Measurements from ENCODE around the gene INAVA.
"Not testable (repeated sequence)": the region's sequence is repeated elsewhere in the genome, so short reads cannot be mapped to it uniquely, and the experiment has no call there.

Gene INAVA

GRCh38 chr1:200959411-200959921 lies 64.8 kb downstream of the INAVA start:
- no peak overlapping the region for H3K27ac ChIP-seq
- DNase-seq (ENCODE audit: low read depth, low spot score), result no peak

- H3K27ac ChIP-seq, result no peak overlapping the region
- no peak for DNase-seq (ENCODE audit: low read depth, low spot score)
These were observed 65.7 kb downstream of the INAVA start for GRCh38 chr1:200960236-200960947.

GRCh38 chr1:200960948-200961340 lies 66.2 kb downstream of the INAVA start:
- DNase-seq (ENCODE audit: low read depth, low spot score), result no peak
- no peak overlapping the region for H3K27ac ChIP-seq

- not testable (repeated sequence) for H3K27ac ChIP-seq; DNase-seq (ENCODE audit: low read depth, low spot score)
These were observed 67.5 kb downstream of the INAVA start for GRCh38 chr1:200962151-200962550.

DNA sequence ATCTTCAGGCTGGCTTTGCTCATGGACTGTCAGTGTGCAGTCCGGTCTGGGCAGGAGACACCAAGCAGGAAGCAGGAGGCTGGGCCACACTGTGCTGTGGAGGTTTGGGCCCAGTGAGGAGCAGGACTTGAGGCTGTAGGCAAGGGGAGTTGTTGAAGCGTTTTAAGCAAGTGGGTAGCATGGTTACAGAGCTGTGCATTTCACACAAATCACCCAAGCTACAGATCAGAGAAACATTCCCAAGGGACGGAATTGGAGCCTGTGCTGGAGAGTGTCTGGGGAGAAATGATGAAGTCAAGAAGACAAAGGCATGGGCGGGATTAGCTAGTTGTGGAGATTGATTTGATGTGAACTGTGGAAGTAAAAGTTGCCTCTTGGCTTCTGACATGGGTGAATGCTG lies 67.9 kb downstream of the INAVA start:
- no peak overlapping the region for H3K27ac ChIP-seq
- no peak for DNase-seq (ENCODE audit: low read depth, low spot score)

- no peak overlapping the region for H3K27ac ChIP-seq
- no peak for DNase-seq (ENCODE audit: low read depth, low spot score)
These were observed 68.4 kb downstream of the INAVA start for GRCh38 chr1:200963076-200963475.

DNA sequence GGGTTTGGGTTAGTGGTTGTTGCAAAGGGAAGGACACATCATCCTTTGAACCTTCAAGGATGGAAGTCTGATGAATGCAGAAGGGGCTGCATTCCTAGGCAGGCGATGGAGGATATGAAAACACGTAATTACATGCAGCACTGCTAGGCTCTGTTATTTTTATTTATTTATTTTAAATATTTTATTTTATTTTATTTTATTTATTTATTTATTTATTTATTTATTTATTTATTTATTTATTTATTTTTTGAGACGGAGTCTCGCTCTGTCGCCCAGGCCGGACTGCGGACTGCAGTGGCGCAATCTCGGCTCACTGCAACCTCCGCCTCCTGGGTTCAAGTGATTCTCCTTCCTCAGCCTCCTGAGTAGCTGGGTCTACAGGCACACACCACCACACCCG lies 69.2 kb downstream of the INAVA start:
- H3K27ac ChIP-seq; DNase-seq (ENCODE audit: low read depth, low spot score): not testable (repeated sequence)
